ENCODE results near the gene SLC7A11. TPM values are rescaled to one million over a fixed set of nuclear protein-coding genes. Genes with fewer than 3 reads are reported as not detected.

The SLC7A11 gene
- total and polyA plus RNA-seq, 2 experiments from 2014 or later = 10.0 to 33.9 TPM

DNA sequence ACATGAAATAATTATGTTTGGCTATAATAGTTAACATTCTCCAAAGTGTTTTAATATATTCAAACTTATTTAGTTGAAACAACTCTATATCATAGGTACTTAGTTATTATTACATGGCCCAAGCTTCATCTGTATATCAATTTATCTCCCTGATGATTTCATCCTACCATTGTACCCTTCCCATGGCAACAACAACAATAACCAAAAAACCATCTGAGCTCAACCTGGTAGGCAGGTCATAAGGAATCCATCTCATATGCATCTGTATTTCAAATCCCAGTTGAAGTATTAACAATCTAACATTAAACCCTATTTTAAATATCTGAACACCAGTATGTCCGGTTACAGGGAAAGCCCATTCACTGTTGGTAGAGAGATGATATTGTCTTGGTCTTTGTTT is 33.1 kb upstream of the SLC7A11 start (continued):
- TF ChIP-seq, protein P1, sequence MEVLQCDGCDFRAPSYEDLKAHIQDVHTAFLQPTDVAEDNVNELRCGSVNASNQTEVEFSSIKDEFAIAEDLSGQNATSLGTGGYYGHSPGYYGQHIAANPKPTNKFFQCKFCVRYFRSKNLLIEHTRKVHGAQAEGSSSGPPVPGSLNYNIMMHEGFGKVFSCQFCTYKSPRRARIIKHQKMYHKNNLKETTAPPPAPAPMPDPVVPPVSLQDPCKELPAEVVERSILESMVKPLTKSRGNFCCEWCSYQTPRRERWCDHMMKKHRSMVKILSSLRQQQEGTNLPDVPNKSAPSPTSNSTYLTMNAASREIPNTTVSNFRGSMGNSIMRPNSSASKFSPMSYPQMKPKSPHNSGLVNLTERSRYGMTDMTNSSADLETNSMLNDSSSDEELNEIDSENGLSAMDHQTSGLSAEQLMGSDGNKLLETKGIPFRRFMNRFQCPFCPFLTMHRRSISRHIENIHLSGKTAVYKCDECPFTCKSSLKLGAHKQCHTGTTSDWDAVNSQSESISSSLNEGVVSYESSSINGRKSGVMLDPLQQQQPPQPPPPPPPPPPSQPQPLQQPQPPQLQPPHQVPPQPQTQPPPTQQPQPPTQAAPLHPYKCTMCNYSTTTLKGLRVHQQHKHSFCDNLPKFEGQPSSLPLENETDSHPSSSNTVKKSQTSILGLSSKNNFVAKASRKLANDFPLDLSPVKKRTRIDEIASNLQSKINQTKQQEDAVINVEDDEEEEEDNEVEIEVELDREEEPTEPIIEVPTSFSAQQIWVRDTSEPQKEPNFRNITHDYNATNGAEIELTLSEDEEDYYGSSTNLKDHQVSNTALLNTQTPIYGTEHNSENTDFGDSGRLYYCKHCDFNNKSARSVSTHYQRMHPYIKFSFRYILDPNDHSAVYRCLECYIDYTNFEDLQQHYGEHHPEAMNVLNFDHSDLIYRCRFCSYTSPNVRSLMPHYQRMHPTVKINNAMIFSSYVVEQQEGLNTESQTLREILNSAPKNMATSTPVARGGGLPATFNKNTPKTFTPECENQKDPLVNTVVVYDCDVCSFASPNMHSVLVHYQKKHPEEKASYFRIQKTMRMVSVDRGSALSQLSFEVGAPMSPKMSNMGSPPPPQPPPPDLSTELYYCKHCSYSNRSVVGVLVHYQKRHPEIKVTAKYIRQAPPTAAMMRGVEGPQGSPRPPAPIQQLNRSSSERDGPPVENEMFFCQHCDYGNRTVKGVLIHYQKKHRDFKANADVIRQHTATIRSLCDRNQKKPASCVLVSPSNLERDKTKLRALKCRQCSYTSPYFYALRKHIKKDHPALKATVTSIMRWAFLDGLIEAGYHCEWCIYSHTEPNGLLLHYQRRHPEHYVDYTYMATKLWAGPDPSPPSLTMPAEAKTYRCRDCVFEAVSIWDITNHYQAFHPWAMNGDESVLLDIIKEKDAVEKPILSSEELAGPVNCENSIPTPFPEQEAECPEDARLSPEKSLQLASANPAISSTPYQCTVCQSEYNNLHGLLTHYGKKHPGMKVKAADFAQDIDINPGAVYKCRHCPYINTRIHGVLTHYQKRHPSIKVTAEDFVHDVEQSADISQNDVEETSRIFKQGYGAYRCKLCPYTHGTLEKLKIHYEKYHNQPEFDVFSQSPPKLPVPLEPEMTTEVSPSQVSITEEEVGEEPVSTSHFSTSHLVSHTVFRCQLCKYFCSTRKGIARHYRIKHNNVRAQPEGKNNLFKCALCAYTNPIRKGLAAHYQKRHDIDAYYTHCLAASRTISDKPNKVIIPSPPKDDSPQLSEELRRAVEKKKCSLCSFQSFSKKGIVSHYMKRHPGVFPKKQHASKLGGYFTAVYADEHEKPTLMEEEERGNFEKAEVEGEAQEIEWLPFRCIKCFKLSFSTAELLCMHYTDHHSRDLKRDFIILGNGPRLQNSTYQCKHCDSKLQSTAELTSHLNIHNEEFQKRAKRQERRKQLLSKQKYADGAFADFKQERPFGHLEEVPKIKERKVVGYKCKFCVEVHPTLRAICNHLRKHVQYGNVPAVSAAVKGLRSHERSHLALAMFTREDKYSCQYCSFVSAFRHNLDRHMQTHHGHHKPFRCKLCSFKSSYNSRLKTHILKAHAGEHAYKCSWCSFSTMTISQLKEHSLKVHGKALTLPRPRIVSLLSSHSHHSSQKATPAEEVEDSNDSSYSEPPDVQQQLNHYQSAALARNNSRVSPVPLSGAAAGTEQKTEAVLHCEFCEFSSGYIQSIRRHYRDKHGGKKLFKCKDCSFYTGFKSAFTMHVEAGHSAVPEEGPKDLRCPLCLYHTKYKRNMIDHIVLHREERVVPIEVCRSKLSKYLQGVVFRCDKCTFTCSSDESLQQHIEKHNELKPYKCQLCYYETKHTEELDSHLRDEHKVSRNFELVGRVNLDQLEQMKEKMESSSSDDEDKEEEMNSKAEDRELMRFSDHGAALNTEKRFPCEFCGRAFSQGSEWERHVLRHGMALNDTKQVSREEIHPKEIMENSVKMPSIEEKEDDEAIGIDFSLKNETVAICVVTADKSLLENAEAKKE (CRISPR knock-in tag; IDR thresholded peaks at IDR 0.05) = no peak
- TF ChIP-seq CREB1 (CRISPR knock-in tag; IDR thresholded peaks at IDR 0.05; ENCODE audit: low read depth) = no peak

DNA sequence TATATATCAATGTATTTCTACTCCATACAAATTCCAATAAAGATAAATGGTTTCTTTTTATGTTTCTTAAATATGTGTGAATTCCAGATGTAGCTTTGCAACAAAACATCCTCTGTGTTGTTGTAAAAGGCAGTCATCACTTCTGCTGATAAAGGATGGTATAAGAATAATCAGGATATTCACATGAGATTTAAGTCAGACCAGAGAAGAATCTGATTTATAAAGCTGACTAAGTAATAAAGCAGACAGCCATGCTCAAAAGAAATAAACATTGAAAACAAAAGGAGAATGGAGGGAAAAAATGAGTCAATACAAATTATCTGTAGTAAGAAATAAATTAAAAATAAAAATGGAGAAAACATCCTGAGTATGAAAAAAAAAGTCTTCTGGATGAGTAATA is 27.0 kb upstream of the SLC7A11 start:
- Mint-ChIP-seq H3K27me3 (ENCODE audit: insufficient read depth, low read depth, poor library complexity) (no peaks in the 10 kb centered on the region), H3K4me3 (no peak overlapping the region), H3K36me3 (ENCODE audit: low read depth) (no peaks in the 10 kb centered on the region), H3K4me1 (no peaks in the 10 kb centered on the region), H3K9me3 (no peaks in the 10 kb centered on the region), H3K27ac (no peak overlapping the region)
- no peak for DNase-seq (ENCODE audit: low spot score)
- Histone ChIP-seq H3F3A (replicated peaks; ENCODE audit: low read depth) (no peaks in the 10 kb centered on the region), H3K27ac (ENCODE audit: low read depth) (no peak overlapping the region), H3K4me2 (no peak overlapping the region), H2AFZ (no peak overlapping the region), H4K20me1 (replicated peaks; ENCODE audit: insufficient read depth) (no peaks in the 10 kb centered on the region), H3K79me2 (replicated peaks; ENCODE audit: insufficient read depth) (no peaks in the 10 kb centered on the region), H3K4me1 (ENCODE audit: insufficient read depth) (no peaks in the 10 kb centered on the region), H3K4me3 (no peak overlapping the region), H3K36me3 (ENCODE audit: insufficient read depth) (no peaks in the 10 kb centered on the region), H3K9me2 (ENCODE audit: insufficient read depth) (no peaks in the 10 kb centered on the region), H3K27me3 (ENCODE audit: insufficient read depth) (no peaks in the 10 kb centered on the region)
- no peak for ATAC-seq
- no peak for TF ChIP-seq CREB1 (CRISPR knock-in tag; IDR thresholded peaks at IDR 0.05; ENCODE audit: low read depth)
- TF ChIP-seq JUNB (IDR thresholded peaks at IDR 0.05; ENCODE audit: unreplicated experiment) = no peak
- no peak for TF ChIP-seq NANOG (IDR thresholded peaks at IDR 0.05; ENCODE audit: borderline replicate concordance)
- TF ChIP-seq ZNF114 (CRISPR knock-in tag; IDR thresholded peaks at IDR 0.05) = no peak
- TF ChIP-seq EZH2phosphoT487 (IDR thresholded peaks at IDR 0.05; ENCODE audit: unreplicated experiment) = no peak
- no peak for TF ChIP-seq EZH2 (IDR thresholded peaks at IDR 0.05; ENCODE audit: low read depth, unreplicated experiment)
- TF ChIP-seq, protein P2, sequence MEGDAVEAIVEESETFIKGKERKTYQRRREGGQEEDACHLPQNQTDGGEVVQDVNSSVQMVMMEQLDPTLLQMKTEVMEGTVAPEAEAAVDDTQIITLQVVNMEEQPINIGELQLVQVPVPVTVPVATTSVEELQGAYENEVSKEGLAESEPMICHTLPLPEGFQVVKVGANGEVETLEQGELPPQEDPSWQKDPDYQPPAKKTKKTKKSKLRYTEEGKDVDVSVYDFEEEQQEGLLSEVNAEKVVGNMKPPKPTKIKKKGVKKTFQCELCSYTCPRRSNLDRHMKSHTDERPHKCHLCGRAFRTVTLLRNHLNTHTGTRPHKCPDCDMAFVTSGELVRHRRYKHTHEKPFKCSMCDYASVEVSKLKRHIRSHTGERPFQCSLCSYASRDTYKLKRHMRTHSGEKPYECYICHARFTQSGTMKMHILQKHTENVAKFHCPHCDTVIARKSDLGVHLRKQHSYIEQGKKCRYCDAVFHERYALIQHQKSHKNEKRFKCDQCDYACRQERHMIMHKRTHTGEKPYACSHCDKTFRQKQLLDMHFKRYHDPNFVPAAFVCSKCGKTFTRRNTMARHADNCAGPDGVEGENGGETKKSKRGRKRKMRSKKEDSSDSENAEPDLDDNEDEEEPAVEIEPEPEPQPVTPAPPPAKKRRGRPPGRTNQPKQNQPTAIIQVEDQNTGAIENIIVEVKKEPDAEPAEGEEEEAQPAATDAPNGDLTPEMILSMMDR (conservative IDR thresholded peaks at IDR 0.05; ENCODE audit: low read depth in 2 of 2) = no peak
- TF ChIP-seq, protein P3, sequence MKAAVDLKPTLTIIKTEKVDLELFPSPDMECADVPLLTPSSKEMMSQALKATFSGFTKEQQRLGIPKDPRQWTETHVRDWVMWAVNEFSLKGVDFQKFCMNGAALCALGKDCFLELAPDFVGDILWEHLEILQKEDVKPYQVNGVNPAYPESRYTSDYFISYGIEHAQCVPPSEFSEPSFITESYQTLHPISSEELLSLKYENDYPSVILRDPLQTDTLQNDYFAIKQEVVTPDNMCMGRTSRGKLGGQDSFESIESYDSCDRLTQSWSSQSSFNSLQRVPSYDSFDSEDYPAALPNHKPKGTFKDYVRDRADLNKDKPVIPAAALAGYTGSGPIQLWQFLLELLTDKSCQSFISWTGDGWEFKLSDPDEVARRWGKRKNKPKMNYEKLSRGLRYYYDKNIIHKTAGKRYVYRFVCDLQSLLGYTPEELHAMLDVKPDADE (IDR thresholded peaks at IDR 0.05) = no peak
- no peak for TF ChIP-seq ZNF331 (CRISPR knock-in tag; IDR thresholded peaks at IDR 0.05; ENCODE audit: low read depth)

Data from GM23338 (cell line).